MCF 10A (cell line): Measurements from ENCODE around the gene PLD4. TPM values are rescaled to one million over a fixed set of nuclear protein-coding genes. Genes with fewer than 3 reads are reported as not detected.

Source experiments
- BruUV-seq: library from RNA; stranded (reverse); fragments of 400-500 nt; replicated peaks from 2 replicates; lab custom pipeline; 2021; lab: Mats Ljungman, UMichigan
- CTCF ChIA-PET: fragments of 300-600 bp; sonication (Branson Sonifier 250); formaldehyde crosslinking; extraction: SDS; loops from one replicate; lab custom pipeline; 2021; ENCODE audit warnings: antibody characterized with exemption, inconsistent platforms; lab: Yijun Ruan, JAX
- POLR2A ChIA-PET: fragments of 300-600, 350-650 bp; sonication (Branson Sonifier 250); formaldehyde crosslinking; extraction: SDS; loops from one replicate; lab custom pipeline; 2020; ENCODE audit warnings: antibody characterized with exemption, inconsistent platforms; lab: Yijun Ruan, JAX
- DNase-seq: peaks from one replicate; pipeline ENCODE4 v3.0.0-alpha.2; 2018; ENCODE audit not compliant: unreplicated experiment
- H3K27ac Mint-ChIP-seq: one replicate; pipeline ENCODE4 v1.8.0; 2022; ENCODE audit warnings: mild to moderate bottlenecking, low read depth, mixed read lengths; ENCODE audit not compliant: unreplicated experiment
- H3K27me3 Mint-ChIP-seq: one replicate; pipeline ENCODE4 v1.8.0; 2022; ENCODE audit warnings: mixed read lengths; ENCODE audit not compliant: insufficient read depth, unreplicated experiment
- H3K36me3 Mint-ChIP-seq: one replicate; pipeline ENCODE4 v1.8.0; 2022; ENCODE audit warnings: mild to moderate bottlenecking, moderate library complexity, mixed read lengths; ENCODE audit not compliant: insufficient read depth, unreplicated experiment
- H3K4me1 Mint-ChIP-seq: one replicate; pipeline ENCODE4 v1.8.0; 2022; ENCODE audit warnings: mixed read lengths; ENCODE audit not compliant: insufficient read depth, unreplicated experiment
- H3K4me3 Mint-ChIP-seq: one replicate; pipeline ENCODE4 v1.8.0; 2022; ENCODE audit warnings: mild to moderate bottlenecking, moderate library complexity, mixed read lengths; ENCODE audit not compliant: unreplicated experiment
- H3K9me3 Mint-ChIP-seq: one replicate; pipeline ENCODE4 v1.8.0; 2022; ENCODE audit warnings: mixed read lengths; ENCODE audit not compliant: unreplicated experiment
- CTCF ChIP-seq: fragments of 200-600 bp; IDR thresholded peaks from one replicate; pipeline ENCODE4 v1.8.0; 2022; ENCODE audit warnings: antibody characterized with exemption, mild to moderate bottlenecking; ENCODE audit not compliant: unreplicated experiment
- intact Hi-C: fragments of 100-400 bp; cut with micrococcal nuclease; formaldehyde crosslinking; loops from 2 replicates; pipeline ENCODE4 v1.14.1; 2022
- total RNA-seq: library from RNA; stranded (reverse); gene quantifications from 2 replicates; pipeline ENCODE4 v1.2.3, GENCODE V29; 2022

Gene PLD4
- total RNA-seq, 1 experiment from 2014 or later, result not detected

DNA sequence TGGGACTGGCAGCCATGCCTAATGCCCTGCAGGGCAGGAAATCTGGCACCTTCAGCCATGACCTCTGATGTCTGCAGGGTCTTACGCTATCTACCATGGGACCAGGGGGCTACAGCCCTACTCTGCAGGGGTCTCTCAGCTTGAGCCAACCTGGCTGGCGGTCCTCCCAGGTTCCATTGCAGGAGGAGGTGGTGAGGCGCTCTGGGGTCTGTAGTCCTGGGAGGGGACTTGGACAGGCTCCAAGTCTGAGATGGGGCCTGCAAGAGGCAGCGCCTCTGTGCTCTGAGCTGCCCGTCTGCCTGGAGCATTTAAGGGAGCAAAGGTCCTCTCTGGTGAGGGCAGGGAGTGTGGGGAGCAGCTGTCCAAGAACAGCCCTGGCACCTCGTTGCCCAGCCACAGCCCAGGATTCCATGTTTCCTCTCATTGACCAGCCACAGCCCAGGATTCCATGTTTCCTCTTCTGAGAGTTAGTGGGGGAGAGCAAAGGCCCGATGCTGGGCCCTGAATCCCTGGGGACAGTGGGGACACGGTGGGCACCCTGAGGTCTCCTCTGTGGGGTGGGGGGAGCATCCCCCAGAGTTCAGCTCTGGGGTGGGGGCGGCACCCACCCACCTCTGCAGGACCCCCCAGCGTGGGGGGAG is 655 bp downstream of the PLD4 start:
- ChIA-PET CTCF (interaction anchor here (0.8 kb wide), 1 partner anchor 120 kb away, joined by 4 read pairs; no protein-coding TSS in a partner anchor), POLR2A (no interaction called here)
- no TSS peak for BruUV-seq
- no peak for DNase-seq
- TF ChIP-seq CTCF, result no peak
- H3K9me3 Mint-ChIP-seq, result no peaks in the 10 kb centered on the region
- no peak overlapping the region for H3K27ac Mint-ChIP-seq
- intact Hi-C loops, result no loop called here
- H3K36me3 Mint-ChIP-seq, result no peaks in the 10 kb centered on the region
- no peaks in the 10 kb centered on the region for H3K4me1 Mint-ChIP-seq
- H3K4me3 Mint-ChIP-seq, result no peak overlapping the region
- H3K27me3 Mint-ChIP-seq, result no peaks in the 10 kb centered on the region

GRCh38 chr14:104925855-104926609 is 1.4 kb downstream of the PLD4 start:
- Mint-ChIP-seq H3K4me1 (no peaks in the 10 kb centered on the region), H3K36me3 (no peaks in the 10 kb centered on the region), H3K9me3 (no peaks in the 10 kb centered on the region), H3K27me3 (no peaks in the 10 kb centered on the region), H3K4me3 (no peak overlapping the region), H3K27ac (no peak overlapping the region)
- no TSS peak for BruUV-seq
- ChIA-PET CTCF (no interaction called here), POLR2A (no interaction called here)
- no peak for DNase-seq
- TF ChIP-seq CTCF, result no peak
- intact Hi-C loops, result no loop called here

- no TSS peak for BruUV-seq
- TF ChIP-seq CTCF, result no peak
- no peak overlapping the region for H3K4me3 Mint-ChIP-seq
- no peaks in the 10 kb centered on the region for H3K4me1 Mint-ChIP-seq
- no peaks in the 10 kb centered on the region for H3K27me3 Mint-ChIP-seq
- no peak overlapping the region for H3K27ac Mint-ChIP-seq
- CTCF ChIA-PET, result no interaction called here
- no peaks in the 10 kb centered on the region for H3K36me3 Mint-ChIP-seq
- H3K9me3 Mint-ChIP-seq, result no peaks in the 10 kb centered on the region
- no peak for DNase-seq
- intact Hi-C loops, result no loop called here
- POLR2A ChIA-PET, result no interaction called here
Observed at GRCh38 chr14:104926619-104927431, 2.1 kb downstream of the PLD4 start.

DNA sequence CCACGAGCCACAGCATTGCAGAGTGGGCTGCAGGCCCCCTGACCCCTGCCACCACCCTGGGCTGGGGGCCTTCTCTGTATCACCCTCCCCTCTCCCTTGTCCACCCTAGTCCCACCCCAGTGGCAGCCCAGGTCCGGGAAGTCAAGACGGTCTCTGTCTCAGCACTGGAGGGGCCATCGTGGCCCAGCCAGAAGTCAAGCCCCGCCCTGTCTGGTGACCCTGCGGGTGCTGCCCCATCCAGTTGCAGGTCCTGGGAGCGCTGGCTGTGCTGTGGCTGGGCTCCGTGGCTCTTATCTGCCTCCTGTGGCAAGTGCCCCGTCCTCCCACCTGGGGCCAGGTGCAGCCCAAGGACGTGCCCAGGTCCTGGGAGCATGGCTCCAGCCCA is 2.7 kb downstream of the PLD4 start:
- Mint-ChIP-seq H3K36me3 (no peaks in the 10 kb centered on the region), H3K4me3 (no peak overlapping the region), H3K27me3 (no peaks in the 10 kb centered on the region), H3K4me1 (no peaks in the 10 kb centered on the region), H3K9me3 (no peaks in the 10 kb centered on the region), H3K27ac (no peak overlapping the region)
- no peak for DNase-seq
- intact Hi-C loops, result no loop called here
- CTCF ChIA-PET, result no interaction called here
- POLR2A ChIA-PET, result no interaction called here
- TF ChIP-seq CTCF, result no peak
- no TSS peak for BruUV-seq
